H9 (cell line): ENCODE results near the gene AKAP12. TPM values are rescaled to one million over a fixed set of nuclear protein-coding genes. Genes with fewer than 3 reads are reported as not detected.

Experiments
- DNase-seq: peaks from one replicate; pipeline ENCODE4 v3.0.0-alpha.2; 2017
- H2AFZ ChIP-seq: one replicate; pipeline ENCODE4 v1.6.1; 2013; ENCODE audit warnings: mild to moderate bottlenecking, low read length, control low read depth, moderate library complexity
- H2AK5ac ChIP-seq: 2 replicates; pipeline ENCODE4 v1.6.1; 2013; ENCODE audit warnings: low read length, control low read depth, mixed read lengths; ENCODE audit not compliant: insufficient read length
- H2BK120ac ChIP-seq: one replicate; pipeline ENCODE4 v1.6.1; 2013; ENCODE audit warnings: low read depth, mild to moderate bottlenecking, low read length, control low read depth, inconsistent platforms; ENCODE audit not compliant: poor library complexity, severe bottlenecking
- H2BK12ac ChIP-seq: 2 replicates; pipeline ENCODE4 v1.6.1; 2013; ENCODE audit warnings: low read length, control low read depth, mixed read lengths, low read depth; ENCODE audit not compliant: insufficient read length
- H2BK15ac ChIP-seq: 2 replicates; pipeline ENCODE4 v1.6.1; 2013; ENCODE audit warnings: low read depth, low read length, control low read depth
- H2BK20ac ChIP-seq: one replicate; pipeline ENCODE4 v1.6.1; 2013; ENCODE audit warnings: low read depth, mild to moderate bottlenecking, low read length, control low read depth, inconsistent platforms; ENCODE audit not compliant: poor library complexity, severe bottlenecking
- H2BK5ac ChIP-seq: 2 replicates; pipeline ENCODE4 v1.6.1; 2013; ENCODE audit warnings: low read length, control low read depth, mixed read lengths; ENCODE audit not compliant: insufficient read length
- H3K14ac ChIP-seq: 2 replicates; pipeline ENCODE4 v1.6.1; 2013; ENCODE audit warnings: low read length, control low read depth; ENCODE audit not compliant: insufficient read depth
- H3K18ac ChIP-seq: 2 replicates; pipeline ENCODE4 v1.6.1; 2013; ENCODE audit warnings: low read depth, mild to moderate bottlenecking, mixed read lengths, low read length, control low read depth; ENCODE audit not compliant: insufficient read length
- H3K23ac ChIP-seq: 2 replicates; pipeline ENCODE4 v1.6.1; 2013; ENCODE audit warnings: low read length, control low read depth, mixed read lengths, low read depth; ENCODE audit not compliant: insufficient read length
- H3K23me2 ChIP-seq: 2 replicates; pipeline ENCODE4 v1.6.1; 2013; ENCODE audit warnings: low read depth, mild to moderate bottlenecking, mixed read lengths, low read length, control low read depth; ENCODE audit not compliant: insufficient read length, poor library complexity, severe bottlenecking
- H3K27ac ChIP-seq: 2 replicates; pipeline ENCODE4 v1.5.1; 2013; ENCODE audit warnings: low read length, control low read depth, mixed read lengths, low read depth; ENCODE audit not compliant: insufficient read length
- H3K27me3 ChIP-seq: 2 replicates; pipeline ENCODE4 v1.6.1; 2013; ENCODE audit warnings: low read length, control low read depth, inconsistent platforms; ENCODE audit not compliant: insufficient read depth
- H3K4ac ChIP-seq: 2 replicates; pipeline ENCODE4 v1.6.1; 2013; ENCODE audit warnings: low read depth, mild to moderate bottlenecking, control low read depth, inconsistent platforms, low read length, moderate library complexity
- H3K4me1 ChIP-seq: 2 replicates; pipeline ENCODE4 v1.6.1; 2013; ENCODE audit warnings: low read length, control low read depth, inconsistent platforms; ENCODE audit not compliant: insufficient read depth
- H3K4me2 ChIP-seq: 2 replicates; pipeline ENCODE4 v1.6.1; 2013; ENCODE audit warnings: low read length, control low read depth, mixed read lengths; ENCODE audit not compliant: insufficient read length, insufficient read depth
- H3K56ac ChIP-seq: 2 replicates; pipeline ENCODE4 v1.6.1; 2013; ENCODE audit warnings: low read depth, mild to moderate bottlenecking, mixed read lengths, low read length, control low read depth; ENCODE audit not compliant: insufficient read length
- H3K79me1 ChIP-seq: 2 replicates; pipeline ENCODE4 v1.6.1; 2013; ENCODE audit warnings: low read depth, mild to moderate bottlenecking, moderate library complexity, low read length, control low read depth, inconsistent platforms; ENCODE audit not compliant: insufficient read depth, poor library complexity, severe bottlenecking
- H3K79me2 ChIP-seq: 2 replicates; pipeline ENCODE4 v1.6.1; 2013; ENCODE audit warnings: low read length, control low read depth, inconsistent platforms; ENCODE audit not compliant: insufficient read depth
- H3K9ac ChIP-seq: 2 replicates; pipeline ENCODE4 v1.6.1; 2013; ENCODE audit warnings: low read length, control low read depth, mixed read lengths; ENCODE audit not compliant: insufficient read length; ENCODE audit errors: extremely low read depth
- H3K9me3 ChIP-seq: one replicate; pipeline ENCODE4 v1.6.1; 2013; ENCODE audit warnings: low read depth, low read length, inconsistent platforms; ENCODE audit not compliant: control insufficient read depth
- H3T11ph ChIP-seq: one replicate; pipeline ENCODE4 v1.6.1; 2013; ENCODE audit warnings: mild to moderate bottlenecking, low read length, control low read depth, inconsistent platforms
- H4K20me1 ChIP-seq: one replicate; pipeline ENCODE4 v1.6.1; 2013; ENCODE audit not compliant: control insufficient read depth, insufficient read length, insufficient read depth
- H4K5ac ChIP-seq: 2 replicates; pipeline ENCODE4 v1.6.1; 2013; ENCODE audit warnings: low read depth, mild to moderate bottlenecking, mixed read lengths, low read length, control low read depth; ENCODE audit not compliant: insufficient read length
- H4K8ac ChIP-seq: replicated peaks from 2 replicates; pipeline ENCODE4 v1.6.1; 2013; ENCODE audit warnings: low read length, control low read depth, mixed read lengths, low read depth; ENCODE audit not compliant: insufficient read length
- H4K91ac ChIP-seq: 2 replicates; pipeline ENCODE4 v1.6.1; 2013; ENCODE audit warnings: low read depth, mild to moderate bottlenecking, moderate library complexity, mixed read lengths, low read length, control low read depth; ENCODE audit not compliant: insufficient read length
- H3K27ac Mint-ChIP-seq, 3 experiments: 2 replicates in 2 of 3; 3 replicates in 1 of 3; pipeline ENCODE4 v1.8.0; 2020 to 2021; ENCODE audit warnings: mixed read lengths in 3 of 3, mild to moderate bottlenecking in 1 of 3, moderate library complexity in 1 of 3
- H3K27me3 Mint-ChIP-seq: 2 replicates; pipeline ENCODE4 v1.8.0; 2021; ENCODE audit warnings: low read depth, mild to moderate bottlenecking, moderate library complexity, mixed read lengths
- H3K36me3 Mint-ChIP-seq, 3 experiments: 2 replicates in 2 of 3; 3 replicates in 1 of 3; pipeline ENCODE4 v1.8.0; 2020 to 2021; ENCODE audit warnings: low read depth in 3 of 3, mixed read lengths in 3 of 3; ENCODE audit not compliant: insufficient read depth in 1 of 3
- H3K4me1 Mint-ChIP-seq, 2 experiments: 2 replicates each; pipeline ENCODE4 v1.8.0; 2020; ENCODE audit warnings: mixed read lengths in 2 of 2
- H3K4me3 Mint-ChIP-seq, 2 experiments: 2 replicates in 1 of 2; 3 replicates in 1 of 2; pipeline ENCODE4 v1.8.0; 2020 to 2021; ENCODE audit warnings: mild to moderate bottlenecking in 2 of 2, mixed read lengths in 2 of 2, moderate library complexity in 1 of 2
- H3K9me3 Mint-ChIP-seq, 2 experiments: 2 replicates in 1 of 2; 3 replicates in 1 of 2; pipeline ENCODE4 v1.8.0; 2020; ENCODE audit warnings: mild to moderate bottlenecking in 2 of 2, mixed read lengths in 2 of 2, moderate library complexity in 1 of 2
- CTCF ChIP-seq: fragments of 200-600 bp; sonication (generic); conservative IDR thresholded peaks from 3 replicates; pipeline ENCODE4 v1.8.0; 2021; ENCODE audit warnings: antibody characterized with exemption, mild to moderate bottlenecking
- WGBS: extraction: QIAGEN DNeasy Blood & Tissue Kit; methylation state at CpG from one replicate; pipeline ENCODE4 v1.1.7; 2013; ENCODE audit warnings: missing lambda C conversion rate, low lambda C conversion rate, mixed read lengths; ENCODE audit not compliant: insufficient read length; ENCODE audit errors: extremely low coverage; 5-methylcytosine and 5-hydroxymethylcytosine counted together
- total RNA-seq: library from RNA; stranded (reverse); gene quantifications from 2 replicates; pipeline ENCODE4 v1.2.1, GENCODE V29; 2021

Gene AKAP12
- total RNA-seq, 1 experiment from 2014 or later: 52.3 TPM

- H3K23ac ChIP-seq: no peak overlapping the region
- H4K8ac ChIP-seq: no peak overlapping the region
- no peak for TF ChIP-seq CTCF
- Mint-ChIP-seq H3K36me3 (peaks cover 3 to 9% (median 3%) of the 10 kb centered on the region in 3 experiments; a peak in 3 of 7 replicates), H3K27me3 (peaks cover 17% of the 10 kb centered on the region), H3K4me3 (peak overlapping the region; percentile 66 to 83), H3K4me1 (peaks cover 18 to 23% of the 10 kb centered on the region in 2 experiments), H3K9me3 (no peaks in the 10 kb centered on the region; a peak in 1 of 5 replicates), H3K27ac (no peak overlapping the region)
- H3K27me3 ChIP-seq: no peaks in the 10 kb centered on the region
- no peak overlapping the region for H2BK12ac ChIP-seq
- no peaks in the 10 kb centered on the region for H3K79me2 ChIP-seq
- no peak overlapping the region for H3K56ac ChIP-seq
- peak overlapping the region; percentile 56 for H3K9ac ChIP-seq
- H4K91ac ChIP-seq: no peak overlapping the region
- DNase-seq: peak; percentile 55
- no peak overlapping the region for H2AFZ ChIP-seq
- H2AK5ac ChIP-seq: no peak overlapping the region
- no peaks in the 10 kb centered on the region for H3K9me3 ChIP-seq
- no peak overlapping the region for H3K4ac ChIP-seq
- no peak overlapping the region for H2BK5ac ChIP-seq
- H3K18ac ChIP-seq: peak overlapping the region; percentile 37
- H2BK15ac ChIP-seq: no peak overlapping the region
- H3K4me1 ChIP-seq: no peaks in the 10 kb centered on the region
- no peaks in the 10 kb centered on the region for H3K79me1 ChIP-seq
- no CpG with 5 or more reads among the region's 46 CpGs for WGBS
- peak overlapping the region; percentile 59 for H3K4me2 ChIP-seq
- no peaks in the 10 kb centered on the region for H4K20me1 ChIP-seq
- H3K14ac ChIP-seq: peak overlapping the region; percentile 32; the same call in 1 of the 2 replicates
- no peak overlapping the region for H2BK20ac ChIP-seq
- no peak overlapping the region for H2BK120ac ChIP-seq
- H4K5ac ChIP-seq: no peak overlapping the region
- H3K27ac ChIP-seq: no peak overlapping the region
- no peaks in the 10 kb centered on the region for H3K23me2 ChIP-seq
- H3T11ph ChIP-seq: no peak overlapping the region
Observed at GRCh38 chr6:151325075-151326050, 85.6 kb downstream of the AKAP12 start.
